Vagina (tissue), 2 donors: ENCODE data around the gene PRODH.

Source experiments
- CTCF ChIP-seq, 3 experiments: fragments of 450-650 bp in 2 of 3; fragments of 200-600 bp in 1 of 3; sonication (generic) in 1 of 3; IDR thresholded peaks; one replicate each; pipeline ENCODE4 v1.5.1; 2017 to 2019; ENCODE audit warnings: antibody characterized with exemption in 3 of 3, mild to moderate bottlenecking in 2 of 3, moderate library complexity in 2 of 3
- POLR2A ChIP-seq, 2 donors: fragments of 450-650 bp; IDR thresholded peaks; one replicate each; pipeline ENCODE4 v1.6.1; 2017; ENCODE audit warnings: antibody characterized with exemption in 2 of 2, mild to moderate bottlenecking in 2 of 2, moderate library complexity in 2 of 2
- POLR2AphosphoS5 ChIP-seq, 2 donors: sonication (generic); formaldehyde crosslinking; IDR thresholded peaks; one replicate each; pipeline ENCODE4 v1.9.0; 2017; ENCODE audit warnings: antibody characterized with exemption in 2 of 2, mild to moderate bottlenecking in 2 of 2, low read depth in 1 of 2; ENCODE audit not compliant: insufficient read depth in 1 of 2

- TF ChIP-seq CTCF (IDR thresholded peaks at IDR 0.05) (no peak), POLR2A (IDR thresholded peaks at IDR 0.05) (no peak), POLR2AphosphoS5 (IDR thresholded peaks at IDR 0.05; ENCODE audit: insufficient read depth in 1 of 2, low read depth in 1 of 2) (no peak)
These were observed 43.9 kb upstream of the PRODH start for GRCh38 chr22:18979957-18980356.
